ENCODE results near the gene RPS6KA2.
A peak's percentile ranks its signal among the peaks of the same experiment; 100 is the strongest.
"Not testable (repeated sequence)": the region's sequence is repeated elsewhere in the genome, so short reads cannot be mapped to it uniquely, and the experiment has no call there.

The RPS6KA2 gene

DNA sequence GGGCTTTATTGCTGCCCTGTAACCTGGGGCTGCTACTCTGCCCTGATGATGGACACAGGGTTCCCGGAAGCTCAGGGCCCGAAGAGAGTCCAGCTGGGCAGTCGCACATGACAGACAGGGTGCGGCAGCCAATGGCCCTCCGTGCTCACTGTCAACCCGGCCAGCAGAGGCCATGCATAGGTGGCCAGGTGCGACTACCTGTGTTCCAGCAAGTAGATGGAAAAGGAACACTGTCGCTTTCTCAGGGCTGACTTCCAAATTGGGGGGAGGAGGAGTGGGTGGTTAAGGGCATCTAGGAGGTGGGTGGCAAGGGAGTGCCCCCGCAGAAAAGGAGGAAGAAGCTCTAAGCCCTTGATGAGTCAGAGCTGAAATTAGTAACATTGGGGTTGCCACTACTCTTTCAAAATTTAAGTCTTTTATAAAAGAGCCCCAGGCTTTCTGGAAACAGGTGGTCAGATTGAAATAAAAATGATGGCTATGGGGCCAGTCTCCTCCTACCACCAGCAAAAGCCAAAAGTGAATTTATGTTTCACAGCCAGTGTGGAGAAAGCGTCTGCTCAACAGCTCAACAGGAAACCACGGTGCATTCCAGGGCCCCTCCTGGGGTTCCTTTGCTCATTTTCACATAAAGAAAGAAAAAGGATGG, 38.2 kb downstream of the RPS6KA2 start:
- DNase-seq: no peak

DNA sequence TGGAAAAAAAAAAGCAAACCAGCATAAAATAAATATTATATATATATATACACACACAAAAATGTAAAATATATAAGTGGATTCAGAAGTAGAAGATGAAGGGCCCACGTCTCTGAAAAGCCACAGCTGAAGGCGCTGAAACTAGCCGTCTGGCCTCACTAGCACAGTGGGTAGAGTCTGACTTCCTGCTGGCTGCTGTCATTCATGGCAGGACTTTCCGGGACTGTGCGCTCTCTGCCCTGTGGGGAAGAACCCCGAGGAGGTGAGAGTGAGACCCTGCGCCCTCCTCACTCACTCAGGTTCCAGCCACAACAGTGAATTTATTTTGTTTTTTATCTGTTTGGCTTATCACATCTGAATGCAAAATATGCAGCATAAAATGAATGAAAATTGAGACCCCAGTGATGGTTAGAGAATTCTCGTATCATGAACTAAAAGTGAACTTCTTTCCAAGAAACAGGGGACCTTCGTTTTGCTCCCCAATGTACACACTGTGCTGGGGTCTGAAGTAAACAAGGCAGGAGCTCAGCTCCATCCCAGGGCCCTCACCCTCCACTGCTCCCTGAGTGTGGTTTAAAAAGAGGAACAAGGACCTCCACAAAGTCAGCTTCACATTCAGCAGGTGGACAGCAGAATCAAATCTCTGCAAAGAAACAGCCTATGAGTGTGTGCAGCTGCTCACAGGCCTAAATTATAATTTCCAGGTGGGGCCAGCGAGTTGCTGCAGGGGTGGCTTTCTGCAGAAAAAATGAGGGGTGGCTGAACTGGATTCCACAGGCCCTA, 39.2 kb downstream of the RPS6KA2 start:
- no peak for DNase-seq

DNA sequence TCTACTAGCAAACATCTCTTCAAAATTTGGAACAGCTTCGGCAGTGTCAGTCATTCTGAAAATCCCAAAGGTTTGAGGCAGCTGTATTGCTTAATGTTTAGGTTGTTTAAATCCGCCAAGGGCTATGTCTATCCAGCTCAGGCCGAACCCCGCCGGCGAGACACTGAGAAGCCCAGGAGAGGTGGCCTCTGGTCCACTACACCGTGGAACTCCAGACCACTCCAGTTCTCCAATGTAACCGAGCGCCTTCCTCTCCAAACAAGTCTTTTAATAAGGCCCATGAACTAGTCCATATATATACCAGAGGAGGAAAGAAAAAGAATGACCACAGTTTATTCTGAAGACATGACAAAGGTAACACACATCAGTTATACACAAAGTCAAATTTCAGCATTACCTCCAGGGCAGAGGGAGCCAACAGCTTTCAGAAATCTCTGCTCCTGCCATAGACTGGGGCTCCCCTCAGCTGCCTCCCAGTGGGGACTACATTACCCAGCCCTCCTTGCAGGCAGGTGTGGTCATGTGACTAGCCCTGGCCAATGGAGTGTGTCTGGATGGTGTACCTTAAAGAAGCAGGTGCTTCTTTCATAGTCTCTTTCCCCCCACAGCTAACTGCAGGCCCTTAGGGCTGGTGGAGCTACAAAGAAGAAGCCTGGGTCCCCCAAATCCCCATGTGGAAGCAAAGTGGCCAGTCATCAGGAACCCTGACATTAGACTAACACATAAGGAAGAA, 40.5 kb downstream of the RPS6KA2 start, which contains the start of gene RAMACL:
TSS of gene RAMACL (minus strand) at position 255 of the 733 bp plus-strand sequence. CDS start at position 54, 201 bp downstream.
- DNase-seq: no peak

DNA sequence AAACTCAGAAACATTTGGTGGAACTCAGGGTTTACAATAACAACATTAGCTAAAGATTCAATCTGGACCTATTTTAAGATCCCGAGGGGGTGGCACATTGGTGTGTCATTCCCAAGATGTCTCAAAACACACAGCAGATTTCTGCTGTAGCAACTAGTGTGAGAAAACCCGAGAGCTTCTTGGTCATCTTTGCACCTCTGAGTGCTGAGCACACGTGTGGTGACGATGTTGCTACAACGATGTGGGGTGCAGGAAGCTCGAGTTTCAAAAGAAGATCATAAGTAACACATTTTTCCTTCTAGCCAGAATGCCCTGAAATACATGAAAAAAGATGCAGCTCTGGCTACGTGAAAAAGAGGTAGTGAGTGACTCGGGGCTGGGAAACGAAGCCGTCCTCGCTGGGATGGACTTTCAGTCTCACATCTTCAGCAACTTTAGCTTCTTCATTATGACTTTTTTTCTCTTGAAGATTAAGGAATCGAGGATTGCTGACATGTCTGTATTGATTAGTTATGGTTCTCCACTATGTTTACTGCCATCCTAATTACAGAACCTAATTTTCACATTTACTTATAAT, 42.1 kb downstream of the RPS6KA2 start:
- no peak for DNase-seq

DNA sequence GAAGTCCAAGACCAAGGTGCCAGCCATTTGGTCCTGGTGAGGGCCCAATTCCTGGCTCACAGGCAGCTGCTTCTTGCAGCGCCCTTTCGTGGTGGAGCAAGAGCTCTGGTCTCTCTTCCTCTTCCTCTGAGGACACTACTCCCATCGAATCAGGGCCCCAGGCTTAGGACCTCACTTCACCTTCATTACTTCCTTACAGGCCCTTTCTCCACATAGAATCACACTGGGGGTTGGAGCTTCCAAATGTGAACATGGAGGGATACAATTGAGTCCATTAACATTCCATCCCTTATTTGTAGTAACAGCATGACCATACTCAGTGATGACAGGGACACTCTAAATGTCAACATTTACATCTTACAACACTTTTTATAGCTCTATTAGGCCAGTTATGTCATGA, 42.9 kb downstream of the RPS6KA2 start:
- no peak for DNase-seq

DNA sequence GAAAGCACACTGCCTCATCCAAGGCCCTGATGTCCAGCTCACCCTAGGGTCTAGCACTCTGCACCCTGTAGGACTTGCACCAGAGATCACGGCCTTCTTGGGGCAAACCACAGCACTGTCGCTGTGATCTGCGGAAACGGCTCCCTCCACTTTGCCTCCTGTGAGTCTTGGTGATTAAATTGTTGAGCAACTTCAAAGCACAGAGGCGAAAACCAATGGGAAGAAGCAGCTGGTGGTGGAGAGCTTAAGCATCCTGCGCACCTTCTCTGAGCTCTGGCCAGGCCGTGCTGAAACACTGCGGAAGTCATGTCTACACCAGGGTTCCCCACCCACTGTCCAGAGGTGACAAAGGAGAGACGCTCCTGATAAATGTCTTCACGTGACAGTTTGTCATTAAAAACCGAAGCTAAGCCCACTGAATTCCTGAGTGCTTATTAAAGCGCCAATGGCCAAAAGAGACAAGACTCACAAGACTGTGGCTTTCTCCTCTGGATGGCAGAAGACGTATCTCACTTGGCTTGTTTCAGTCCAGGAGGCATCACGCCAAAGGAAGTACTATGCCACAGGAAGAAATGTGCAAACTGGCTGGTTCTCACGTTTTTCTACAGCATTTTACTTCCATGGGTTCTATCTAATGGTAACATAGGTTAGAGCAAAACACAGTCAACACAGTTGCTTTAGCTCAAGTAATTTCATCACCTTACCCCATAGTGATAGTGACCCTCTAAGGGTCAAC, 43.7 kb downstream of the RPS6KA2 start:
- DNase-seq: no peak

DNA sequence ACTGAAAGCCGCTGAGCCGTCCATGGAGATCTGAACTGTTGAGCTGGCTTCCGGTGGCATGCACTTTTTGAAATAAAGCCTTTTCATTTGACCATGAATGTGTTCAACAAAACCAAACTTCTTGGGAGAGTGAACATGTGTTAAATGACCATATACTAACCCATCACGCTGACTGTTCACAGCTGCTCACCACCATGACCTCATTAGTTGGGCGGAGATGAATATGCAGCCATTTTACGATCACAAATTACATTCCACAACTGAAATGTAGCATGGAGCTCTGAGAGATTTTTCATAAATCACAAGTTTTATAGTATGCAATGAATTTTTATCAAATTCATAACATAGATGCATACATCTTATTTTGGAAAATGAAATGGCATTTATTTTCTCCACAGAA, 44.8 kb downstream of the RPS6KA2 start:
- no peak for DNase-seq

DNA sequence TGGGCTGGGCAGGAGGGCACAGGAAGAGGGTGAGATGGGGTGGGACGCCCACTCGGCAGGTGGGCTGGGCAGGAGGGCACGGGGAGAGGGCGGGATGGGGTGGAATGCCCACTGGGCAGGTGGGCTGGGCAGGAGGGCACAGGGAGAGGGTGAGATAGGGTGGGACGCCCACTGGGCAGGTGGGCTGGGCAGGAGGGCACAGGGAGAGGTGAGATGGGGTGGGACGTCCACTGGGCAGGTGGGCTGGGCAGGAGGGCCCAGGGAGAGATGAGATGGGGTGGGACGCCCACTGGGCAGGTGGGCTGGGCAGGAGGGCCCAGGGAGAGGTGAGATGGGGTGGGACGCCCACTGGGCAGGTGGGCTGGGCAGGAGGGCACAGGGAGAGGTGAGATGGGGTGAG, 45.2 kb downstream of the RPS6KA2 start:
- DNase-seq: not testable (repeated sequence)

DNA sequence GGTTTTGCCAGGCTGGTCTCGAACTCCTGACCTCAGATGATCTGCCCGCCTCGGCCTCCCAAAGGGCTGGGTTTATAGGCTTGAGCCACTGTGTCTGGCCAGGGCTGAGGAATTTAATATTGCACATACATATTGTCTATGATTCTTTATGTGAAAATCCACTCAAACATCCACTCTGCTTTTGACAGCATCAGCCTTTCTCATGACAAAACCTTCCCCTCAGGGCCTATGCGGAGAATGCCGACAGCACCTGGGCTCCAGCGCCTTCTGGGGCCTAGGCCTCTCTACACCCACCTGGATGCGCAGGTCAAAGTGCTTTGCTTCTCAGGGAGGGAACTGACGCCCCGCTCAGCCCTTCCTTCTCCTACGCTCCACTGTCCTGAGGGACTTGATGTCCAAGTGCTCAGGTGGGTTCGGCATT, 46.0 kb downstream of the RPS6KA2 start:
- no peak for DNase-seq

DNA sequence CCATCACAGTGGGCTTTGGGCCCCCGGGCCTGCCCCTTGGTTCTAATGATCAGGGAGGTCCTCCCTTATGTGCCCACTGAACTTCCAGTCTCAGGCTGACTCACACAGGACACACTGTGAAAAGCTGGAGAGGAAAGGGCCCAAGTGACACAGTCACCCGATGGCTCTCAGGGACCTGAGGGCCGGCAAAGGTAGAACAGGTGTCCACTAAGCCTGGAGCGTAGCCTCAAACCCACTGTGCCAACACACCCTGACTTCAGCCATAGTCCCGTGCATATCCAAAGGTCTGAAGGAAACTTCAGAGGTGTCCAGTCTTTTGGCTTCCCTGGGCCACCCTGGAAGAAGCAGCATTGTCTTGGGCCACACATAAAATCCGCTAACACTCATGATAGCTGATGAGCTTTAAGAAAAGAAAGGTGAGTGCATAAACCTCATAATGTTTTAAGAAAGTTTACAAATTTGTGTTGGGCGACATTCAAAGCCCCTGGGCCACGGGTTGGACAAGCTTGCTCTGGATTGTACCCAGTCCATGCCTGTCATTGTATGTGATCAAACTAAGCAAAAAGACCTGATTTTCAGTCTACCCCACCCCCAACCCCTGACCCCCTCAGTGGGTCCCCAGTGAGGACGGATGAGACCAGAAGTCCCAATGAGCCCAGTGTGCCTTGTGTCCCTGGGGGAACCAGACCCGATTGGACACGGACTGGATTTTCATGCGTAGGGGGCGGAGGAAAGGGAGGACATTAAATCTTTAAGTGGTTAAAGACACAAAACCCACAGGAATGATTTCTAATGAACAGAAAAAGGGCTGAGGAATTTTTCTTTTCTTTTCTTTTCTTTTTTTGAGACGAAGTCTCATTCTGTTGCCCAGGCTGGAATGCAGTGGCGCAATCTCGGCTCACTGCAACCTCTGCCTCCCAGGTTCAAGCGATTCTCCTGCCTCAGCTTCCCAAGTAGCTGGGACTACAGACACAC, 46.7 kb downstream of the RPS6KA2 start:
- no peak for DNase-seq

DNA sequence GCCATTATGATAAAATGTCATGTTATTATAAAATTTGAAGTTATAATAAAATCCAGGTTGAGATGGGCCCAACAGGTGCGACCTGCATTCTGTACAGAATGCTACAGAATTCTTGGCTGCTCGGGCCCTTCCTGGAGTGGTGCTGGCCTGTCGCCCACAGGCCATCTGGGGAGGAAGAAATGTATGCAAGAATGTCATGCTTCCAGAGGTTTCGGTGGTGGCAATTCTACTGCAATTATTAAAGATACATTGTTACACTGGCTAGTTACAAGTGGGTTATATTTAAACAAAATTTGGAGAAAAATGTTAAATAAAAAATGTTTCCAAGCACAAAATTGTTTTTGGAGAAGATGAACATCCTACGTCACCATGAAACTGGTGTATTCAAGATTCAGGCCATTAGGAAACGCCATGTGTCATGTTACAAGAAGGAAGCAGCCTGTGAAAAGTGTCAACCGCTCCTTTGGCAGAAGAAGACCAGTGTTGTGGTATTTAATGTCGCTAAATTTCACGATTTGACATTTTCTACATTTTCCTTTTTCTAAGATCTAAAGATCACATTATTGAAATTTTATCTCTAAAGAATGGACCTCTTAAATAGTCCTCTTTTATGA, 47.7 kb downstream of the RPS6KA2 start:
- no peak for DNase-seq

DNA sequence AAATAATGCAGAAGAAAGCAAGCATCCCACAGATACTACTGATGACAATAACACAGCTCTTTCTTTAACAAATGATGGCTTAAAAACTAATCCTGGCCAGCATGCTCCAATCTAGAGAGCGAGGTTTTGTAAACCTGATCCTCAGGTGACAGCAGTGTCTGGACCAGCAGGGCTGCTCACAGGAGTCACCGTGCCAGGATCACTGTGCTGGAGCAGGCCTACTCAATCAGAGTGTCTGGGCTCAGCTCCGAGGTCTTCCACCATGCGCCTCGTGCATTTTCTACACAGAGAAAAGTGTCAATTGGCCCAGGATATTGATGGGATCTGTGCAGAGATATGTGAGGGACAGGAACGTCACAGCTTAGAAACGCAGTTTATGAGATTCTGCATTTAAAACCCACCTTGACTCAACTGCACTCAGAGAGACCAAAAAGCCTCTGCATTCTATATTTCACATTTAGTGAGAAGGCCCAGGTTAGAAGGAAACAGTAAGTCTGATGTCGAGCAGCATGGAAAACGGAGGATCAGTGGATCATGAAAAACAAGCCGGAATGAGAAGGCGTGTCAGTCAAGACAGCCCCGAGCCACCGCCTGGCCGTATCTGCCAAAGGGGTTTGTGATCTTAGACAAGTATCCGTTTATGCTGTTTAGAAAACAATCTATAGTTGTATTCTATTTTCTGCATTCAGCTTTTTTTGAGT, 48.4 kb downstream of the RPS6KA2 start:
- no peak for DNase-seq

DNA sequence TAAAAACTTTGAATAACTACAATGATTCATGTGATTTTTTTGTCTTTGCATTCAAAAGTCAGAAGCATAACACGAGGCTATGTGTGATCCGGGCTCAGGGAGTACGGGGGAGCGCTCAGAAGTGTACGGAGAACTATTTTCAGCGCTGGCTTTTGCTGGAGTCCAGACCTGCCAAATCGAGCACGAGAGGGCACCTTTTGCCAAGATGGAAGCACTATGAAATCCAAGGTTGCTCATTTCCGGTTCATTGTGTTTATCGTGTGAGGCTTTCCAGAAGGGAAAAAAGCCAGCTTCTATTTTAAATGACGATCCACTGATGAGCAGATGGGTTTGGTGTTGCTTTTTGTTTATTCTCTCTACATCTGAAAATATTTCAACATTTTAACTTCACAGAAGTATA, 51.8 kb downstream of the RPS6KA2 start:
- peak; percentile 14 for DNase-seq

DNA sequence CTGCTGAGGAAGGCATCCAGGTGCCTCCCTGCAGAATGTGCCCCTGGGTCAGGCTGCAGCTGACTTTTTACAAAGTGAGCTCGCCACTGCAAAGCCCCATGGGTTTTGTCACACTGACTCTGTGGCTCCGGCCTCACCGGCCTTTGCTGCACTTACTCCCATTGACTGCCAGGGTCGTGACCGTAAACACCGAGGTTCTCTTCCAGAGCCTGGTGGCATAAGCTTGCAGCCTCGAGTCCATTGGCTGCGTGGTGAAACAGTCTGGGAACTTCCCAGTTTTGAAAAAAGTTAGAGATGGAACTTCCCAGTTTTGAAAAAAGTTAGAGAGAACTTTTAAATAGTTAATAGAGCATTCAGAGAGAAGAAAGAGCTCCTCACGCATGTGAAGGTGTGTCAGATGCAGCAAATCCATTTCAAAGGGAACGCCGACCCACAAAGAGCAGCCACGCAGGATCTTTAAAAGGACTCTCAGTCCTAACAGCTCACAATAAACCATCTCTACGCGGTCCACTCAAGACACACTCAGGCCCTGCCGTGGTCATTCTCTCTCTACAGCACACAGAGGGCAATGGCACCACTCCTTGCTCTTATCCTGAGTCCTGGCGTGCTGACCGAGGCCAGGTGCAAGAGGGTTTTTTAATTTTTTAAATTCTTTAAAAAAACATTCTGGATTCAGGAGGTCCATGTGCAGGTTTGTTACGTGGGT, 53.4 kb downstream of the RPS6KA2 start:
- DNase-seq: no peak

DNA sequence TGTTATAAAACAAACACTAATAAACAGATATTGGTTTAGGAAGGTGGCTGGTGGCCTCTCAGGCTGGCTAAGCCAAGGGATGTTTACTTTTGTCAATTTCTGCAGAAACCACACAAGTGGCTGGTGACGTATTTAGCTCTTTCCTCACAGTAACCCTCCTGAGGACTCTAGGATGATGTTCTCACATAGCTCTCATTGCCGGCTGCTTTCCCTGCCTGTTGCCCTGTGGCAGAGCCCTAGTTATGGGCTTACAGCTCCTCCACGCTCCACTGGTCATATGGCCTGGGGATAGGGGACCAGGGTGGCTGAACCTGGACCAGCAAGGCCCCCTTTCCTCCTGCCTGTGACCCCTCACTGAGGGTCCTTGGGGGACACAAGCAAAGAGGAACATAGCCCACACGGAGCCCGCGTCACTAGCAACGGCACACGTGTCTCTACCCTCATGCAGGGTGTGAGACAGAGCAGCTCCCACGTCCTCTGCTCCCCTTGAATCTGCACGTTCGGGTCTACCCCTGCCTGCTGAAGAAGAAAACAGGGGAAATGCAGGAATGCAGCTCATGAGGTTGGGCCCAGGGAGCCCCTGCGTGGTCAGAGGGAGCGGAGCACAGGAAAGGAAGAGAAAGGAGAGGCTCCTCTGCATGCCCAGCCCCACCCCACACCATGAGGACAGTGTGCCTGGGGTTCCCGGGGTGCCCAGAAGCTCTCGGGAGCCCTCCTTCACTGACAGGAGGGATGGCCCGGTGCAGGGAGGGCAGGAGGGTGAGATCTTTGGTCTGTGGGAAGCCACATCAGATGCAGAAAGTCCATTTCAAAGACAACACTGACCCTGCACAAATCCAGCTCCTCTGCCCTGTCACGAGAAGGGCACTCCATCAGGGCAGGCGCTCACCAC, 54.4 kb downstream of the RPS6KA2 start:
- no peak for DNase-seq

DNA sequence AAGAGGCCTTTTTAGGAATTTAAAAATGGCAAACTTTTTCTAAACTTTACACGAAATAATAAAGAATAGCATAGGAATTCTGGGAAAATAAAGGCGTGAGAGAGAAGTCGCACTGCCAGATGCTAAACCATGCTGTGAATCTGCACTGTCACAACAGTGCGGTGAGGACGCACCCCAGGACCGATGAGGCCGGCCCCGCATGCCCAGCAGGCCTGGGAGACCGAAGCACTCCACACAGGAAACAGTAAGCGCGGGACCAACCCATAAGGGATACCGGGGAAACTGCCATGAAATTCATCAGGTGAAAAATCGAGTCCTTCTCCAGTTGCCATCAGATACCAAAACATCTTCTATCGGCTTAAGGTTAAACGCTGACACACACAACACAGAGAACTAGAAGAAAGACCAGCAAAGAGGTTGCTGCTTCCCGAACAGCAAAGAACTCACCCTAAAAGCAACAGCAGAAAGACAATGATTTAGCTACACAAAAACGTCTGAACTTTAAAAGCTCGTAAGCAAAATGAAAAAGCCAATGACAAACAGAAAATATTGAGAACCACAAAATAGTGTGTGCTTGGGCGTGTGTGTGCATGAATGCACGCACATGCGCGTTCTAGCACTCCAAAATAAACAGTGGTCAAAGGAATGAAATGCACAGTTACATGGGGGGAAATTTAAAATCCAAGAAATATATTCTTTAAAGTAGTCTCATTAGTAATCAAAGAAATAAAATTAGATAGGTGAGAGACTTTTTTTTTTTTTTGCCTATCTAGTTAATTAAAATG, 55.9 kb downstream of the RPS6KA2 start:
- DNase-seq: no peak

DNA sequence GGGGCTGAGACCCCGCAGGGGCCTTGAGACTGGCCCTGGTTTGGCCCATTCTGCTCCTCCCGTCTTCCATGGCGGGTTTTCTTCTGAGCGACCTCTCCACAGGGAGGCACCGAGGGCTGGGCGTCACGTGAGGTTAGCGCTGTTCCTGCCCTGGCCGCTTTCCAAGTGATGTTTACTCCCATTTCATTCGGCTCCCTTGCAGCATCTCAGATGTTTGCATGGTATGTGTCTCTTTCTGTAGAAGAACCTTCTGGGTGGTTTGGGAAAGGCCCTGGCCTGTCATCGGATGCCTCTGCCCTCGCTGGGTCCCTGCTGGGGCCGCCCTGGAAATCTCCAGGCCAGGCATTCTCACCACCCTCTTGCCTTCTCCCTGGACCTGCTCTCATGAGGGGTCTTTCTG, 57.8 kb downstream of the RPS6KA2 start:
- no peak for DNase-seq

DNA sequence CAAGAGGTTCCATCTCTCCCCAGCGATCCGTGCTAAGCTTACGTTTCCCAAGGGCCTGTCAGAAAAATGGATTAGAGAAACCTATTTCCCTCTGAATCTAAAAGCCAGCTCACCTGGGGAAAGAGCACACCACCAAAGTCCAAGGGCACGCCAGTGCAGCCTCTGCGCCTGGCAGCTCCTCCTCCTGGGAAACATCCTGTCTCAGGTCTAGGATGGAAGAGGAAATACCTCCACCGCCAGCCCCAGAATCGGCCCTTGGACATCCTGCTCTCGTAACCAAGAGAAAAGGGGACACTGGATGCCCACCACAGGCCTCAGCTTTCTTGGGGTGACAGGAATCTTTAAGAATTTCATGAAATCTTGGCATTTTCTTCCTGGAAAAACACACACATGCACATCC, 59.2 kb downstream of the RPS6KA2 start:
- DNase-seq: no peak
